Measurements from ENCODE around the gene STMN1.
A peak's percentile ranks its signal among the peaks of the same experiment; 100 is the strongest.
"Not testable (repeated sequence)": the region's sequence is repeated elsewhere in the genome, so short reads cannot be mapped to it uniquely, and the experiment has no call there.

The STMN1 gene

GRCh38 chr1:25905680-25906643 is at the start of gene STMN1:
STMN1 (minus strand) TSS chr1:25906419; CDS start chr1:25904676, 1,743 bp downstream.
- DNase-seq = peak; percentile 96

- no peak for DNase-seq
Measured at GRCh38 chr1:25955553-25955952, 49.3 kb upstream of the STMN1 start.

GRCh38 chr1:25954282-25954938 is 48.2 kb upstream of the STMN1 start:
- no peak for DNase-seq

GRCh38 chr1:25952841-25953401 is 46.7 kb upstream of the STMN1 start:
- DNase-seq = no peak

- no peak for DNase-seq
Measured at GRCh38 chr1:25948641-25949040, 42.4 kb upstream of the STMN1 start.

GRCh38 chr1:25947027-25947426 is 40.8 kb upstream of the STMN1 start:
- no peak for DNase-seq

- no peak for DNase-seq
Measured at GRCh38 chr1:25945761-25946160, 39.5 kb upstream of the STMN1 start.

GRCh38 chr1:25944986-25945385 is 38.8 kb upstream of the STMN1 start:
- DNase-seq = no peak

GRCh38 chr1:25943511-25943910 is 37.3 kb upstream of the STMN1 start:
- DNase-seq = not testable (repeated sequence)

- DNase-seq = peak; percentile 35
Measured at GRCh38 chr1:25936947-25937346, 30.7 kb upstream of the STMN1 start.

- DNase-seq = no peak
Measured at GRCh38 chr1:25933479-25934365, 27.5 kb upstream of the STMN1 start.

- DNase-seq = not testable (repeated sequence)
Measured at GRCh38 chr1:25932811-25933400, 26.7 kb upstream of the STMN1 start.

- DNase-seq = no peak
Measured at GRCh38 chr1:25932321-25932720, 26.1 kb upstream of the STMN1 start.

- DNase-seq = no peak
Measured at GRCh38 chr1:25929016-25929415, 22.8 kb upstream of the STMN1 start.

GRCh38 chr1:25927521-25928265 is 21.5 kb upstream of the STMN1 start:
- DNase-seq = peak; percentile 84

- peak; percentile 78 for DNase-seq
Measured at GRCh38 chr1:25926731-25927496, 20.7 kb upstream of the STMN1 start.

GRCh38 chr1:25924454-25924853 is 18.2 kb upstream of the STMN1 start:
- DNase-seq = no peak

GRCh38 chr1:25922971-25923552 is 16.8 kb upstream of the STMN1 start:
- peak; percentile 65 for DNase-seq

- peak; percentile 89 for DNase-seq
Measured at GRCh38 chr1:25922056-25922970, 16.1 kb upstream of the STMN1 start.
